ENCODE results near the gene CLCNKA.

CLCNKA gene

DNA sequence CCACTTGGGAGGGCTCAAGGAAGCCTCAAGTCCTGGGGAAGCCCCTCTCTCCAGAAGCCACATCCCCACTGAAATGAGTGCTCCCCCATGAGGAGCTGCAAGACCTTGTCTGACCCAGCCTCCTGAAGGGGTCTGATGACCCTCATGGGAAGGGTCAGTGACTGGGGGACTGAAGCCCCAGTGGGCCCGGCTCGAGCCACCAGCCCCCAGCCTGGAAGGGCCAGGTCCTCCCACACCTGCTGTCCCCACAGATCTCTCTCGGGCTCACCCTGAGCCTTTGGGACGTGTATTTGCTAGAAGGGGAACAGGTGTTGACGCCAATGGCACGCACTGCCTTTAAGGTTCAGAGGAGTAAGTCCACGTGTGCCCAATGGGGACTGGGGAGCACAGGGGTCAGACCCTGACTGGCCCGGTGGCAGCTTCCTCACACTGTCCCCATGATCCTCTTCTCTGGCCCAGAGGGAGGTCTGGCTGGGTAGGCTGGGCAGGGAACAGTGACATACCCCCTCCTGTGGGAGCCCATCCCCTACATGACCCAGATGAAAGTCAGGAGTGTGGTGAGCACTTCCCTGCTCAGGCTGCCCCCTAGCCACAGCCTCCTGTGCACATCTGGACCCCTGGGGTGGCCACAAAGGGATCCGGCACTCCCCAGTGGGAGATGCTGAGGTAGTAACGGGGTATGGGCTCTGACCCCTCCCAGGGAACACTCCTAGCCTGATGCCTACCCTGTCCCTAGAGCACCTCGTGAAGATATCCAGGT is 30.2 kb upstream of the CLCNKA start:
- Histone ChIP-seq H3K4me2 (ENCODE audit: low read length) (no peak overlapping the region), H3K79me2 (ENCODE audit: low read length) (no peaks in the 10 kb centered on the region), H3K36me3 (replicated peaks; ENCODE audit: low read depth, low read length) (no peaks in the 10 kb centered on the region), H3K27me3 (ENCODE audit: low read depth, low read length) (no peaks in the 10 kb centered on the region), H3K4me3 (ENCODE audit: low read length) (no peak overlapping the region), H3K27ac (ENCODE audit: low read length) (no peak overlapping the region), H3K9ac (ENCODE audit: low read length) (no peak overlapping the region), H2AFZ (ENCODE audit: low read depth, low read length) (no peak overlapping the region), H3K9me3 (ENCODE audit: insufficient read depth, low read length) (no peaks in the 10 kb centered on the region), H3K4me1 (ENCODE audit: low read length) (no peaks in the 10 kb centered on the region), H4K20me1 (ENCODE audit: insufficient read depth, low read length) (no peaks in the 10 kb centered on the region)
- no peak for TF ChIP-seq EZH2phosphoT487 (IDR thresholded peaks at IDR 0.05; ENCODE audit: low read depth)
- TF ChIP-seq, protein P1, sequence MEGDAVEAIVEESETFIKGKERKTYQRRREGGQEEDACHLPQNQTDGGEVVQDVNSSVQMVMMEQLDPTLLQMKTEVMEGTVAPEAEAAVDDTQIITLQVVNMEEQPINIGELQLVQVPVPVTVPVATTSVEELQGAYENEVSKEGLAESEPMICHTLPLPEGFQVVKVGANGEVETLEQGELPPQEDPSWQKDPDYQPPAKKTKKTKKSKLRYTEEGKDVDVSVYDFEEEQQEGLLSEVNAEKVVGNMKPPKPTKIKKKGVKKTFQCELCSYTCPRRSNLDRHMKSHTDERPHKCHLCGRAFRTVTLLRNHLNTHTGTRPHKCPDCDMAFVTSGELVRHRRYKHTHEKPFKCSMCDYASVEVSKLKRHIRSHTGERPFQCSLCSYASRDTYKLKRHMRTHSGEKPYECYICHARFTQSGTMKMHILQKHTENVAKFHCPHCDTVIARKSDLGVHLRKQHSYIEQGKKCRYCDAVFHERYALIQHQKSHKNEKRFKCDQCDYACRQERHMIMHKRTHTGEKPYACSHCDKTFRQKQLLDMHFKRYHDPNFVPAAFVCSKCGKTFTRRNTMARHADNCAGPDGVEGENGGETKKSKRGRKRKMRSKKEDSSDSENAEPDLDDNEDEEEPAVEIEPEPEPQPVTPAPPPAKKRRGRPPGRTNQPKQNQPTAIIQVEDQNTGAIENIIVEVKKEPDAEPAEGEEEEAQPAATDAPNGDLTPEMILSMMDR (IDR thresholded peaks at IDR 0.05; ENCODE audit: low read depth, low read length) = no peak

DNA sequence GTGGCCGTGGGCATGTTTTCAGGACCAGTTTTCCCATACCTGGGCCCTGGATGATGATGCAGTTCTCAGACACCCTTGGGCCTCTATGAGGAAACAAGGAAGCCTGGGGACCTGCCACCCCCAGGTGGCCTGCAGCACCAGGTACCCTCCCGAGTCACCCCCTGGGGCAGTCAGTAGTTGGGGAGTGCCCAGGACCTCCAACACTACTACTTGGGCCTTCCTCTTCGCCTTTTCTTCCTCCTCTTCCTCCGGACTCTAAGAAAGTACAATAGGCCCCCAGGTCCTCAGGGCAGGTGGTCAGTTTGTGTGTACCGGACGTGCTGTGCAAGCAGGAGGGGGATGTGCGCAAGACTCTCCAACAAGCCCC is 29.7 kb upstream of the CLCNKA start:
- Histone ChIP-seq H2AFZ (ENCODE audit: low read depth, low read length) (no peak overlapping the region), H3K36me3 (replicated peaks; ENCODE audit: low read depth, low read length) (no peaks in the 10 kb centered on the region), H3K9me3 (ENCODE audit: insufficient read depth, low read length) (no peaks in the 10 kb centered on the region), H3K4me3 (ENCODE audit: low read length) (no peak overlapping the region), H4K20me1 (ENCODE audit: insufficient read depth, low read length) (no peaks in the 10 kb centered on the region), H3K4me1 (ENCODE audit: low read length) (no peaks in the 10 kb centered on the region), H3K9ac (ENCODE audit: low read length) (no peak overlapping the region), H3K27ac (ENCODE audit: low read length) (no peak overlapping the region), H3K27me3 (ENCODE audit: low read depth, low read length) (no peaks in the 10 kb centered on the region), H3K4me2 (ENCODE audit: low read length) (no peak overlapping the region), H3K79me2 (ENCODE audit: low read length) (no peaks in the 10 kb centered on the region)
- no peak for TF ChIP-seq EZH2phosphoT487 (IDR thresholded peaks at IDR 0.05; ENCODE audit: low read depth)
- TF ChIP-seq, protein P1 (IDR thresholded peaks at IDR 0.05; ENCODE audit: low read depth, low read length) = no peak

DNA sequence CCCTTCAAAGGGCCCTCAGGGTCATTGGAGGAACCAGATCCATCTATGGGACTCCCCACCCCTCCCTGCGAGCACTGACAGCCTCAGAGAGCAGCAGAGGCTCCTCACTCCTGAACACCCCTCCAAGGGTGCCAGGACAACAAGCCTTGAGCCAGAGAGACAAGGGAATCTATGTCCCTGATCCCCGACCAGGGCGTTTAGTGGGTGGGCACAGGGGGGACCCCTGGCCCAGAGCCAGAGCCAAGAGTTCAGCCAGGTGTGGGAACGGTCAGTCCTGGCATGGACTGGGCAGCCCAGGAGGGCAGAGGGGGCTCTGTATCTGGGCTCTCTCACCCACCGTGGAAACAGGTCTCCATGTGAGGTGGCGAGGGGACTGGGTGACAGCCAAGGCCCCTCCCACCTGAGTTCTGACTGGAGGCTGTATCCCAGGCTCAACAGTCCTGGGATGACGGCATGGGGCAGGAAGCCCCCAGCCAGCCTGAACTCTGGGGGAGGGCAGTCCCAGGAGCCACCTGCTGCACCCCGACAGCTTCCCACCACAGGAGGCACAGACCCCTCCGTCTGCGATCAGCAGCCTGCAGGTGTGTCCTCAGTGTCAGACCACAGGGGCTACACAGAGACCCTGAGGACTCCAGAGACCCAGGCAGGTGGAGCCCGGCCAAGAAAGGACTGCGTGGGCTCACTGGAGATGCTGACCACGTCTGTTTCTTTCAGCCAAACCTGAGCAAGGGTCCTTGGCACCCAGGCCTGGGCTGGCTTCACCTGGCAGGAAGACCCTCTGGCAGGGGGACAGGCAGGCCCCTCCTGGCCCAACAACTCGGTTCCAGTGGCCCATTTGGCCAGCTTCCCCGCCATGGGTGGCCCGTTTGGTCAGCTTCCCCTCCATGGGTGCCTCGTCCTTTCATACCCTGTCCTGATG is 29.0 kb upstream of the CLCNKA start:
- Histone ChIP-seq H3K9me3 (ENCODE audit: insufficient read depth, low read length) (no peaks in the 10 kb centered on the region), H4K20me1 (ENCODE audit: insufficient read depth, low read length) (no peaks in the 10 kb centered on the region), H3K4me2 (ENCODE audit: low read length) (no peak overlapping the region), H3K27ac (ENCODE audit: low read length) (no peak overlapping the region), H3K9ac (ENCODE audit: low read length) (no peak overlapping the region), H2AFZ (ENCODE audit: low read depth, low read length) (no peak overlapping the region), H3K27me3 (ENCODE audit: low read depth, low read length) (0 out of 2 replicates have a peak, but pooled peaks cover 3% of the 10 kb centered on the region), H3K79me2 (ENCODE audit: low read length) (no peaks in the 10 kb centered on the region), H3K4me3 (ENCODE audit: low read length) (no peak overlapping the region), H3K4me1 (ENCODE audit: low read length) (no peaks in the 10 kb centered on the region), H3K36me3 (replicated peaks; ENCODE audit: low read depth, low read length) (no peaks in the 10 kb centered on the region)
- no peak for TF ChIP-seq EZH2phosphoT487 (IDR thresholded peaks at IDR 0.05; ENCODE audit: low read depth)
- TF ChIP-seq, protein P1 (IDR thresholded peaks at IDR 0.05; ENCODE audit: low read depth, low read length) = no peak

DNA sequence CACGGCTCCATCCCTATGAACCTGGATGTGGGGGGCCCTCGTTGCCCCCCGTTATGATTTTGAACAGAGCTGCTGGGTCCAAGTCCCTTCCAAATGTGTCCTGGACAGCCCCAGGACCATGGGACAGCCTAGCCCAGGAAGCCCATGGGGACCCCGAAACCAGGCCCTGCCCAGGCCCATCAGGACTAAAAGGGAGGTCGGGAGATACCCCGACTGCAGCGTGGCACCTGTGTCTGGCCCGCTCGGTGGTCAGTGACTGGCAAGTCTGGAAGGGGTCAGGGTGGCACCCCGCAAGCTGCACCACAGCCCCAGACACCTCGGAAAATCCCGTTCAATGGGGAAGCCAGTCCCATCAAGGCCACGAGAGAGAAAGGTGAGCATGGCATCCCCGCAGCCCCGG is 28.2 kb upstream of the CLCNKA start:
- H3K27ac ChIP-seq (ENCODE audit: low read length) = no peak overlapping the region
- TF ChIP-seq, protein P1 (IDR thresholded peaks at IDR 0.05; ENCODE audit: low read depth, low read length) = no peak
- TF ChIP-seq EZH2phosphoT487 (IDR thresholded peaks at IDR 0.05; ENCODE audit: low read depth) = no peak

More for the DNA sequence above, 28.2 kb upstream of the CLCNKA start:
- Histone ChIP-seq H3K4me2 (ENCODE audit: low read length) (no peak overlapping the region), H3K9me3 (ENCODE audit: insufficient read depth, low read length) (no peaks in the 10 kb centered on the region), H3K4me3 (ENCODE audit: low read length) (no peak overlapping the region), H3K9ac (ENCODE audit: low read length) (no peak overlapping the region), H3K36me3 (replicated peaks; ENCODE audit: low read depth, low read length) (no peaks in the 10 kb centered on the region), H2AFZ (ENCODE audit: low read depth, low read length) (no peak overlapping the region), H4K20me1 (ENCODE audit: insufficient read depth, low read length) (no peaks in the 10 kb centered on the region), H3K79me2 (ENCODE audit: low read length) (no peaks in the 10 kb centered on the region), H3K27me3 (ENCODE audit: low read depth, low read length) (0 out of 2 replicates have a peak, but pooled peaks cover 7% of the 10 kb centered on the region), H3K4me1 (ENCODE audit: low read length) (no peaks in the 10 kb centered on the region)

All from OCI-LY3 (cell line).